Epidermal melanocyte (primary cell): Measurements from ENCODE around the gene CDX1.
A peak's percentile ranks its signal among the peaks of the same experiment; 100 is the strongest.

Source experiments
- DNase-seq: peaks from one replicate; pipeline ENCODE4 v3.0.0; 2011; ENCODE audit warnings: low spot score; ENCODE audit not compliant: insufficient read length

The CDX1 gene

DNA sequence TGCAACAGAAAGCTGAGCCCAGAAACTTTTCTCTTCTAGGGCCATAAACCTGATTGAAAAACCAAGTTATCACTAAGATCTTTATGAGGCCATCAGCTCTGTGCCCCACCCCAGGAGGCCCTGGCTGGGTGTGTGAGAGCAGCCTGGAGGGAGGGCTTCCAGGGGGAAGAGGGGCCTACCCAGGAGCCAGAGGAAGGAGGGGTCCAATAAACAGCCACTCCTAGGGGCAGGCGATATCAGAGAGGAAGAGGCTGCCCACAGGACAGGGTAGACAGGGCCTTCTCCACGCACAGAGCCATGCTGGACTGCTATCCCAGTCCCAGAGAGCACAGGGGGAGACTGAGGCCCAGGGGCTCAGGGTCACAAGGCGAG, 4.5 kb upstream of the CDX1 start:
- no peak for DNase-seq

DNA sequence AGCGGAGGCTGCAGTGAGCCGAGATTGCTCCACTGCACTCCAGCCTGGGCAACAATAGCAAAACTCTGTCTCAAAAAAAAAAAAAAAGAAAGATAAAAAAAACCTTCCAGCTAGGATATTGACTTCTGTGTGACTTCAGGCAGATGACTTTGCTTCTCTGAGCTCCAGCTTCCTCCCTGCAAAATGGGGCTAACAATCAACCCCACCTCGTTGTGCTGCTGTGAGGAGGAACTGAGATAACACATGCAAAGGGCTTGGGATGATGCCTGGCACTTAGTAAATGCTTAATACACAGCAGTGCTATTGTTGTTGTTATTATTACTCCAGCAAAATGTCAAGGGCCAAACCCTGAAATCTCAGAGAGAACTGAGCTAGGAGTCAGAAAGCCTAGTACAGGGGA, 3.5 kb upstream of the CDX1 start:
- no peak for DNase-seq

DNA sequence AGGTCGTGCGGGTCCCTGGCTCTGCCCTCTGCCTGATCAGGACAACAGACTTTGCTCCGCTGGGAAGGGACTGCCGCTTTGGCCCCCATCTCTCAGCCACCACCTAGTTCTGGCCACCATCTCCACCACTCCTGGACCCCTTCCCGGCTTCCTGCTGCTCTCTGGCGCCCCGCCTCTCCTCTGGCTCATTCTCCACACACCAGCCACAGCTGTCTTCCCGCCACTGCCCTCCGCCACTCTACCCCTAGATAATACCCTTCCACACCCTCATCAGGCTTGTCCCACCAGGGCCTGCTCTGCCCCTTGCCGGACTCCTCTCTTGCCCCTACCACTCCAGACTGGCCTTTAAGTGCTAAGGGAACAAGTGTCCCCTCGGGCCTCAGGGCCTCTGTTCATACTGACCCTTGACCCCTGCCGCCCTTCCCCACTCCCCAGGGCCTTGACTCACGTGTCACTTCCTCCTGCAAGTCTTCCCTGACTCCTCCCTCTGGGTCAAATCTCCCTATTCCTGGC, 3.0 kb upstream of the CDX1 start:
- no peak for DNase-seq

DNA sequence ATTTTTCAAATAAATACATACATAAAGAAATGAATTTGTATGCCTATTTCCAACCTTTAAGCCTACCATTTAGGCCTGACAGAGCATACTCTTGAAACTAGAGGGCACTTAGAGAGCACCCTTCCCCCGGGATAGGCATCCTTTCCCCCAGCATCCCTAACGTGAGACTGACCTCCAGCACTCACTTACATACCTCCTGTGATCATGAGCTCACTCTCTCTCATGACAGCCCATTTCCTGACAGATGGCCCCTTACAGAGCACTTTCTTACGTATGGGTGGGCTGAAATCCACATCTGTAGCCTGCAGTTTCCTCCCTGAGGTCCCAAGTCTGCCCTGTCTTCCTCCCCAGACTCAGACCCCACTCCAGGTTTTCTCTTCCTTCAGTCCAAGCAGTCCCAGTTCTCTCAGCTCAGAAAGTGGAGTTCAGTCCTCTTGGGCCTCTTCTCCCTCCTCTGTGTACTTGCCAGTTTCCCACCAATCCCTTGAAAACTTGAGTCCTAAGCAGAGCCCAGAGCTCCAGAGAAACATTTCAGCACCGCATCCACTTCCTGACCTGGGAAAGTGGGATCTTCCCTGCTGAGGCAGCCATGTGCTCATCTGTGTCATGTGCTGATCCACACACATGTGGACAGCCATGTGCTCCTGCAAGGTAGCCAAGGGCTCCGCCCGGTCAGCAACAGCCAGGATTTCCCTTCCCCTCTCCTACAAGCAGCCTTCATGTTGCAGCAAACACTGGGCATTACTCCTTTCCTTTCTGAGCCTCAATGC, 2.2 kb upstream of the CDX1 start:
- DNase-seq: no peak

DNA sequence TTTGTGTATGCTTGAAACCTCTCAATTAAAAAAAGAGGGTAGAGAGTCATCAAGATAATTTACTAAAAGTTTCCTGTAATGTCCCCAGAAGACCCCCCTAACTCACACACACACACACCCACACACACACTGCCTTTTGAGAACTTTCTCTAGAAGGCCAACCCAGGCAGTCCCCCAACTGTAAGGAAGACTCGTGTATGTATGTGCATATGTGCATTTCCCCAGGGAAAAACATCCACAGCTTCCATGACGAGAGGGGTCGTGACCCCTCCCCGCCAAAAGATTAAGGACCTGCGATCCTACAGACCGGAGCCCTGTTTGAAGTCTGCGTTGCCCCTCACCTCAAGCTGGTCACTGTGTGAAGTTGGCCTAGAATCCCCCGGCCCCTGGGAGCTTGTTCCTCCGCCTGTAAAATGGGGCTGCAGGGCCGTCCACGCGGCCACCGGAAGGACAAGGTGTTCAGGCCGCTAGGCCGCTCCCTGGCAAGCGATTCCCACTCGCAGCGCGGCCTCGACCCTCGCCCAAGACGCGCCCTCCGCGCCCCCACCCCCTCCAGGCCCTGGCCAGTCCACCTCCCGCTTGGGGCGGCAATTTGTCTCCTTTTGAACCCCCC, 435 bp upstream of the CDX1 start:
- DNase-seq: no peak

DNA sequence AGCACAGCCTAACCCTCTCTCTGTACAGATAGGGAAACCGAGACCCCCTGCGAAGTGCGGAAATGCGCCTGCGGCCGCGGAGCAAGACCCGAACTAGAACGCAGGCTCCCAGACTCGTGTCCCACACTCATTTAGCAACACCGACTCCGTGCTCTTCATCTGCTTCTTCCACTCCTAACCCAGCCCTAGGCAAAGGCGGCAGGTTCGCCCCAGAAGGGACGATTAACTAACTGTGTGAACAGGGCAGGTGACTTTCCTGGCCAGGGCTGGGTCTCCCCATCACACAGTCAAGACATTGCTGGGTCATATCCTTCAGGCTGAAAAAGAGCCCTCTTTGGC, 903 bp downstream of the CDX1 start:
- DNase-seq: no peak

DNA sequence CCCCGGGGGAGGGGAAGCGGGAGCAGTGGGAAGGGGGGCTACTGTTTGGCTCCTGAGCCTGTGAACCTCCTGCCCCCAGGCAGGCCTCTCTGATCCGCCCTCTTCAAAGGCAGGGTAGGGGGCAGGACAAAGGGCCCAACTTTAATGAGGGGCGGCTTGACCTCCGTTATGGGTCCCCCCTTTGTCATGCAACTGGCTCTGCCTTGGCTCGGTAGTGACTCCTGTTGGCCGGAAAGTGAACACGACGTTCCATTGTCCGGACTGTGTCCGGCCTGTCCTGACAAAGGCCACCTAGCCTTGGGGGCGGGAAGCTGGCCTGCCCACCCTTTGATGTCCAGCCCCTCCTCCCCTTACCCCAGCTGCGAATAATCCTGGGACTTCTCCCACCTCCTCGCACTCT, 1.3 kb downstream of the CDX1 start:
- no peak for DNase-seq

DNA sequence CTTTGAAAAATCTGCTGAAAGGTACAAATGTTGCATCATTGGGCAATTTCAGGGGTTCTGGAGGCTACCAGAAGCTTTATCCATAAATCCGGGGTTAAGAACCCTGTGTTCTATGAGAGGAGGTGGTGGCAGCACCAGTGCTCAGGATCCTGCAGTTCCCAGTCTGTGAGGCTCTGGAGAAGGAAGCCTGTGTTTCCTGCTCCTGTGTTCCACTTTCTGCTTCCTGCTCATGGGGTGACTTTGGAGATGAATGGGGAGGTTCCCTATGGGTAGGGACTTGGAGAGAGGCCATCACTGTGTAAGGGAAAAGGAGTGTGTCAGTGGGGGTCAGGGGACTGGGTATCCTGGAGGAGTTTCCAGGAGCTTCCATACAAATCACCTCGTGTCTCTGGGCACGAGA, 2.3 kb downstream of the CDX1 start:
- DNase-seq: no peak

DNA sequence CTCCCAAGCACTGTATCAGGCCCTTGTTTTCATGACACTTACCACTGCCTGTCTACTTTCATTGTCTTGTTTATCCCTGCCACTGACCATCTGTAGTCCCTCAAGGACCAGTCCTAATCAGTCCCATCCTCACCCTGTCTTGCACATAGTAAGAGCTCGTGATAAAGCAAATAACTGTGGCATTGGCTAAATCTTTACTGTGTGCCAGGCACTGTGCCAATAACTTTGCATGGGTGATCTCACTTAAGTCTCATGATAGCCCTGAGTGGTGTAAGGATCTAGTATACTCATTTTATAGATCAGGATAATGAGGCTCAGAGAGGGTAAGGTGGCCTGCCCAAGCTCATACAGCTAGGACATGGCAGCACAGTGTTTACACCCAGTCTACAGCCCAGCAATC, 5.6 kb downstream of the CDX1 start:
- DNase-seq: no peak

DNA sequence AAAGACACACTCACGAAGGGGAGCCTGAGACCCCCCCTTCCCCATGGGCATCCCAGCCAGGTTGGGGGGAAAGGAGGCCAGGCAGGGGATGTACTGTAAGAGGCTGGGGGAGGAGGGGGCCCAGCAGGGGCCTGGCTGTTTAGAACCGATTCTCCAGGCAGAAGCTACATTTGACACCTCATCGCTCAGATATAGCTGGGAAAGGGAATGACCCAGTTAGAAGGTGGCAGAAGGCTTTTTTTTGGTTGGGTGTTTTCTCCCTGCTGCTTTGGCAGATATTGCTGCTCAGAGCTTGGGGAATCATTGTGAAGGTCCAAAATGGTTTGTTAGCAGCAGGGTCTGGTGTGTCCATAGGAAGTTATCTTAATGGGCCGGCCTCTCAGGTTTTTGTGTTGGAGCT, 6.0 kb downstream of the CDX1 start:
- no peak for DNase-seq

DNA sequence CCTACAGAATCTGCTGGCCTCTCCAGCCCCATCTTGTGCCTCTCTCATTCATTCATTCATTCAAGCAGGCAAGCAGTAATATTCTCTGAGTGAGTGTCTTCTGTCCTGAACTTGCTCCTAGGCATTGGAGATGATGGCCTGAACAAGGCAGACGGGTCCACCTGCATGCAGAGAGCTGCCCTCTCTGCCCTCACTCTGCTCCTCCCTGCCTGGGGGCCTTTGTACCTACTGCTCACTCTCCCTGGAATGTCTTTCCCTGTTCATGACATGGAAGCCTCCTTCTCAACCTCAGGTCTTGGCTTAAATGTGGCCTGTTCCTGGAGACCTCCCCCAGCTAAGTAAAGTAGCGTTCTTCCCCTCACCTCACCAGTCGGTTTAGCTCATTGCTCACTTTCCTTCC, 6.6 kb downstream of the CDX1 start:
- no peak for DNase-seq

DNA sequence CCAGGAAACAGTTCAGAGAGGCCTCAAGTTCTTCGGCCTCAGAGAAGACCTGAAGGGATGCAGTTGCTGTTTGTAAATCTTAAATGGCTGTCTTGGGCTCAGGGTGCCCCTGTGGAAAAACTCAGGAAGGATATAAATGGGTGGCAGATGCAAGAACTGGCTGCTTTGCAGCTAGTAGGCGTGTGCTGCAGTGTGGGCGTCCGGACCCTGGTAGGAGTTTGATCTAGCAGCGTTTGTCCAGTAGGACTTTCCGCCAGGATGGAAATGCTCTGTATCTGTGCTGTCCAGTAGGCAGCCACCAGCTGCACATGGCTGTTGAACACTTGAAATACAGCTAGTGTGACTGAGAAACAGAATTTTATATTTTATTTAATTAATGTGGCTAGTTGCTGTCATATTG, 7.7 kb downstream of the CDX1 start:
- DNase-seq: no peak

DNA sequence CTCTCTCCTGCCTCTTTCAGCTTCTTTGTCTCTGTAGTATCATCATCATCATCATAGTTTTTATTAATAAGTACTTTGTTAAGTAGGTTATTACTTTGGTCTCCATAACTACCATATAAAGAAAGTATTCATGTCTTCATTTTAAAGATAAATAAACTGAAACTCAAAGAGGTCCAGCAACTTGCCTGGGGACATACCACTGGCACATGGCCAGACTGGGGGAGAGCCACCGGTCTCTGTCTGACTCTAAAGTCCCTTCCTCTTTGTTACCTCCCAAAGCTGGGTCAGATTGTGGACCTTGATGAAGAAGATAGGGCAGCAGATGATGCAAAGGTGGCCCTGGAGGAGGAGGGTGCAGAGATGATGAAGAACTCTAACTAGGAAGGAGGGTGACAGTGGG, 8.5 kb downstream of the CDX1 start:
- peak; percentile 44 for DNase-seq

DNA sequence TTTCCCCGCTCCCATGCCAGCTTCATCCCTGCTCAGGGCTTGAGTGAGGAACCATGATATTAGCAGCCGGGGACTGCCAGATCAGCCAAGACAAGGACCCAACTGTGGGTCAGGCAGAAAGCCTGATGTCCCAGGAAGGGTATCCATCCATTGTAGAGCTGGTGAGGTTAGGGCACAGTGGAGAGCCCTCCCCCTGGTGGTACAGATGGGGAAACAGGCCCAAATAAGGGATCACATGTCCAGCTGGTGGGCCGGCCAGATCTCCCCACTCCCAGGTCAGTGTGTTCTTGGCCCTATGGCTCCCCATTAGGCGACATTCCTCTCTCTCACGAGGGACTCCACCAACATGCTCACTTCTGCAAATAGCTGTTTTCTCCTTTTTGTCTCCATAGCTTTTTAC, 9.0 kb downstream of the CDX1 start:
- DNase-seq: no peak

DNA sequence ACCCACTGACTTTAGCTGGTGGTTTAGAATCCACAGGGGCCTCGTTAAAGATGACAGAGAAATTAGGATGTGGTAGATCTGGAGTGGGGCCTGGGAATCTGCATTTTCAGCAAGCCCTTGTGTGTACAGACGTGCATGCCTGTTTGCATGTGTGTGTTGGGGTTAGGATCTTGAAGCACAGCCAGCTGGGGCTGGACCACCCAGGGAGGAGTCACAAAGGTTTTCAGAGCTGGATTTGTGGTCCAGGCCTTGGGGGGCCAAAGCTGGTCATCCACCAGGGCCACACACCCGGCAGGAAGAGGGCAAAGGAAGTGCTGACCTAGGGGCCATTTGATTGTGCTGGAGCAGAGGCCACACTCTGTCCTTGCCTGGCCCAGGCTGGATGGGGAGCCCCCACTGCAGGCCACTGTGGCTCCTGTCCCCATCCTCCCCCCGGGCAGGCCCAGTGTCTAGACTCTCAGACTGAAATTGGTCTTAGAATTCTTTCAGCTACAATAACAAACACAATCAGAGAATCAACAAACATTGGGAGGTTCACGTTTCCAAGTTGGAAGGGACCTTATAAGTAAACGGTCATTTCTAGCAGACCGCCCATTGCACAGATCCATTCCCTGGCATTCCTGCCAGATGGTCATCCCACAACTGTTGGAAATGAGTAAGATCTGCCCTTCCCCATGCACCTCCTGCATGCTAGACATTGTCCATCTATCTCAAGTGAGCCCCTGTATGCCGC, 10.3 kb downstream of the CDX1 start:
- DNase-seq: no peak

DNA sequence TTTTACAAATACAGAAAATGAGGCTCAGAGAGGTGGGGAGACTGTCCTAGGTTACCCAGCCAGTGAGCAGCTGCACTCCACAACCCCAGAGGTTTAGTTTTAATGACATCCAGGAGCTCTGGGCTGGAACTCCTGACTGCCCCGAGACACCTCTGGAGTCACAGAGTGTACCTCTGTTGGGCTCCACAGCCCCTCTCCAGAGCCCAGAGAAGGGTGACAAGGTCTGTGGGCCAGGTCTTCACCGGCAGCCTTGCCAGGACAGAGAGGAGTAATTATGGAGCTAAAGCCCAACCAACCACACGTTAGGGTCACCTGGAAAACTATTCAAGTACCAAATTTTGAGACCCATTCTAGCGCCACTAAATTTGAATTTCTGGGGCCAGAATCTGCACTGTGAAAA, 11.1 kb downstream of the CDX1 start:
- DNase-seq: no peak

DNA sequence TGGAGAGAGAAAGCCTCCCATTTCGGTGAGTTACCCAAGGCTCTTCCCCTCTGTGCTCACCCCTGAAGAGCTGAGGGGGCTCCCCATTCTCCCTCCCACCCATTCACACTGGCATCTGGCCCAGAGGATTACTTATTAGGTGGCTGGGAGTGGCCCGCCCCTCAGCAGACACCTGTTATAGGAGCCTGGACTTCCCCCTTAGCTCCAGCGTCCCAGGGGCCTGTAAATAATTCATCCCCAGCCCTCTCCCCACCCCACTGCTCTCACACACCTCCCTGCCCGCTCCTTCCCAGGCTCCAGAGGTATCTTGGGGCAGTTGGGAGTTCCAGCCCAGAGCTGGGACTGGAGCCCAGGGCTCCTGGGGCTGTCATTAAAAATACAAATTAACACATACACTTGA, 11.7 kb downstream of the CDX1 start:
- DNase-seq: no peak

DNA sequence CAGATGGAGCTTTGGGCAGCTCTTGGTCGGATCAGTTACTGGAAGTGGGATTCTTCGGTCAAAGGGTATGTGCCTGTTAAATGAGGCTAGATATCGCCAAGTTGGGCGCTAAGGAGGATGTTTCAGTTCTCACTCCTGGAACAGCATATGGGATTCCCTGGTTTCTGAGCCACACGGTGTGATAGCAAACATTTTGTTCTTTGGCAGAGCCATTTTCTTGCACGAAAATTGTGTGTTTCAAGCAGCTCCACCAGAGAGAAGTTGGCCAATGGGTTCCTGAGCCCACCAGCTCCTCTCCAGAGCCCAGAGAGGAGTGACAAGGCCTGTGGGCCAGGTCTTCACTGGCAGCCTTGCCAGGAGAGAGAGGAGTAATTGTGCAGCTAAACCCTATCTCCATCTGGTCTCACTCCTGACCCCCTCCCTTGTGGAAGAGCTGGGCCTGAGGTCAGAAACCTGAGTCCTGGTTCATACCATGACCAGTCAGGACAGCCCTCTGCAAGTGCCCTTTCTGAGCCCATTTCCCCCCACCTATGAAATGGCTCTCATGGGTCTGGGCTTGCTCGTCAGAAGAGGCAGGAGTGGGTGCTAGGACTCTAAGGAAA, 12.5 kb downstream of the CDX1 start:
- no peak for DNase-seq

DNA sequence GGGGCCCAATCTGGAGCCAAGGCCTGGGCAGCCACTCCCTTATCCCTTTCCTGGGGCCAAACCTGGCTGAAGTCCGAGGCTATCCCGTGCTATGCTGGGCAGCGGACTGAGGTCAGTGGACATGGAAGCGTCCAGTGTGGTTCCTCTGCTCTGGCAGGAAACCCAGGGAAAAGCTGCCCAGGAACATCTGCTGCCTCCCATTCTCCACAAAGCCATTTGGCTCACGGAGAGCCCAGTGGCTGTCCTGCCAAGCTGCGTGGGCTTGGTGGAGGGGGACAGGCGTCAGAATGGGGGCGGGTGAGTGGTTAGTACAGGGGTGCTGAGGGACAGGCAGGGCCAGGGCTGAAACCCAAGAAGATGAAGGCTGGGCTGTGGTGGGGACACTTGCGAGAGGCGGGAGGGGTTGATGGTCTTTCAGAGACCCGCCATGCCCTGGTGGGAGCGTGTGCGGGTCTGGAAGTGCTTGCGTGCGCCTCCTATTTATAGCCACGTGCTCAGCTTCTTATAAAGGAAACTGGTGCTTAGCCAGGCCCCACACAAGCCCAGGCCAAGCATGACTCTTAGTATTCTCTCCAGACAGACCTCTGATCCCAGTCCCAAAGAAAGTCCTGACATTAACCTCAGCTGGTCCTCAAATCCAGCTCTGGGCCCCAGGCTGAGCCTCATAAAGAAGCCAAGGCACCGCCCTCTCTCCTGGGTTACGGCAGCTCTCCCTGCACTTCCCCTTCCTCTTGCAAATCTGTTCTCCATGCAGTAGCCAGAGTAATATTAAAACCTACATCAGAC, 13.9 kb downstream of the CDX1 start:
- no peak for DNase-seq

DNA sequence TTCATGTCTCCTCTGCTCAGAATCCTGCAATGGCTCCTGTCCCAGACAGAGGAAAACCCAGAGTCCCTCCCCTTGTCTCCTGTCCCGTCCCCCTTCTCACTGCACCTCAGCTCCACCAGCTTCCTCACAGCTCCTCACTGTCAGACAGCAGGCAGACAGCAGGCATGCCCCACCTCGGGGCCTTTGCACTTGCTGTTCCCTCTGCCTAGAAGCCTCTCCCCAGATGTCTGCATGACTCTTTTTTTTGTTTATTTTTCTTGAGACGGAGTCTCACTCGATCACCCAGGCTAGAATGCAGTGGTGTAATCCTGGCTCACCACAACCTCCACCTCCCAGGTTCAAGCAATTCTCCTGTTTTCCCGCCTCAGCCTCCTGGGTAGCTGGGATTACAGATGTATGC, 14.4 kb downstream of the CDX1 start:
- no peak for DNase-seq

DNA sequence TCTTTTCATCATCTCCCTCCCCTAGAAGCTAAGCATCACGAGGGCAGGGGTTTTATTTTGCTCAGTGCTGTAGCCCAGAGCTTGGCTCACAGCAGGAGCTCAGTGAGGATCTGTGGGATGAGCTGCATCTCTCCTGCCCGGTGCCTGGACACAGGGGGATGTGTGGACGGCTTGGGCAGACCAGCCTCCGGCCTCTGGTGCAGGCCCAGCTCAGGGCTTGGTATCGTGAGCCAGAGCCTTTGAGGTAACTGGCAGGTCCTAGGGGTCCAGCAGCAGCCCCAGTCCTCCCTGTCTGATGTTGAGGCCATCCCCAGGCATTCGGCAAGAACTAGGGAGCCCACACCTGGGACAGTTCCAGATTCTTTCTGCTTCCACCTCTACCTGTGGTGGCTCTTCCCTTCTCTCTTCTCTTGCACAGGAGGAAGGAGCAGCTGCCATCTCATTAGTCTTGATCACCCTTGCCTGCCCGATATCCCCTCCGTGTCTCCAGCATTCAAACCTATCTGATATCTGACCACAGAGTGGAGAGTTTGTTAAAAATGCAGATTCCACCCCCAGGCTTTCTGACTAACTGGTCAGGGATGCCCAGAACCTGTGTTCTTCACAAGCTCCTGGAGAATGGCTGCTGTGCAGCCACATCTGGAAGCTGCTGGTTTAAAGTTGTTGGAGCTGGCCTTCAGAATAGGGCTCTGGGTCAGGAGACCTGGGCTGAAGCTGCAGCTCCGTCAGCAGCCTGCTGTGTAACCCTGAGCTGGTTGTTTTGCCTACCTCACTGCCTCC, 15.4 kb downstream of the CDX1 start:
- DNase-seq: no peak
